GM19240 (cell line): ENCODE data around the gene TBC1D19.
A peak's percentile ranks its signal among the peaks of the same experiment; 100 is the strongest.

Experiments used
- DNase-seq: peaks from one replicate; pipeline ENCODE4 v3.0.0; 2011; ENCODE audit warnings: low spot score; ENCODE audit not compliant: insufficient read length

Gene TBC1D19

GRCh38 chr4:26729027-26729426, 145.1 kb downstream of the TBC1D19 start:
- DNase-seq, result no peak

GRCh38 chr4:26729547-26729946, 145.7 kb downstream of the TBC1D19 start:
- DNase-seq, result no peak

- peak; percentile 12 for DNase-seq
Observed at GRCh38 chr4:26731351-26732035, 147.6 kb downstream of the TBC1D19 start.

- DNase-seq, result no peak
Observed at GRCh38 chr4:26732356-26732755, 148.5 kb downstream of the TBC1D19 start.

- no peak for DNase-seq
Observed at GRCh38 chr4:26736621-26737020, 152.7 kb downstream of the TBC1D19 start.

- no peak for DNase-seq
Observed at GRCh38 chr4:26737385-26737784, 153.5 kb downstream of the TBC1D19 start.

GRCh38 chr4:26741491-26741871, 157.6 kb downstream of the TBC1D19 start:
- no peak for DNase-seq

GRCh38 chr4:26746802-26747213, 162.9 kb downstream of the TBC1D19 start:
- DNase-seq, result no peak

- DNase-seq, result no peak
Observed at GRCh38 chr4:26748811-26749210, 164.9 kb downstream of the TBC1D19 start.

GRCh38 chr4:26749867-26750266, 166.0 kb downstream of the TBC1D19 start:
- DNase-seq, result no peak

- DNase-seq, result no peak
Observed at GRCh38 chr4:26751004-26751403, 167.1 kb downstream of the TBC1D19 start.

- no peak for DNase-seq
Observed at GRCh38 chr4:26751838-26752237, 168.0 kb downstream of the TBC1D19 start.

GRCh38 chr4:26753187-26753586, 169.3 kb downstream of the TBC1D19 start:
- DNase-seq, result no peak

GRCh38 chr4:26753617-26754016, 169.7 kb downstream of the TBC1D19 start:
- no peak for DNase-seq

GRCh38 chr4:26757751-26758150, 173.9 kb downstream of the TBC1D19 start:
- DNase-seq, result no peak

GRCh38 chr4:26758899-26759298, 175.0 kb downstream of the TBC1D19 start:
- DNase-seq, result no peak

- DNase-seq, result no peak
Observed at GRCh38 chr4:26762650-26763049, 178.8 kb downstream of the TBC1D19 start.

- DNase-seq, result no peak
Observed at GRCh38 chr4:26763063-26763462, 179.2 kb downstream of the TBC1D19 start.

GRCh38 chr4:26763648-26764047, 179.8 kb downstream of the TBC1D19 start:
- no peak for DNase-seq

- DNase-seq, result no peak
Observed at GRCh38 chr4:26764231-26764630, 180.3 kb downstream of the TBC1D19 start.

GRCh38 chr4:26765515-26765914, 181.6 kb downstream of the TBC1D19 start:
- DNase-seq, result no peak

- DNase-seq, result no peak
Observed at GRCh38 chr4:26766141-26766540, 182.3 kb downstream of the TBC1D19 start.

- DNase-seq, result no peak
Observed at GRCh38 chr4:26772096-26772873, 188.4 kb downstream of the TBC1D19 start.
